Hematopoietic multipotent progenitor cell treated with erythropoietin and hydrocortisone succinate and interleukin-3 and kit ligand, for 6 days (in vitro differentiated cells): ENCODE data around the gene ADCYAP1R1.
"Not testable (repeated sequence)": the region's sequence is repeated elsewhere in the genome, so short reads cannot be mapped to it uniquely, and the experiment has no call there.

Experiments used
- DNase-seq: peaks from one replicate; pipeline ENCODE4 v3.0.0-alpha.2; 2015

ADCYAP1R1 gene

GRCh38 chr7:31146030-31146429, 93.9 kb downstream of the ADCYAP1R1 start:
- no peak for DNase-seq

- DNase-seq: no peak
Measured at GRCh38 chr7:31146538-31146937, 94.4 kb downstream of the ADCYAP1R1 start.

- DNase-seq: no peak
Measured at GRCh38 chr7:31151849-31152248, 99.7 kb downstream of the ADCYAP1R1 start.

- DNase-seq: not testable (repeated sequence)
Measured at GRCh38 chr7:31153318-31153717, 101.2 kb downstream of the ADCYAP1R1 start.

- no peak for DNase-seq
Measured at GRCh38 chr7:31160941-31161340, 108.8 kb downstream of the ADCYAP1R1 start.
